GM23338 (cell line): ENCODE data around the gene ACAP1. TPM values are rescaled to one million over a fixed set of nuclear protein-coding genes. Genes with fewer than 3 reads are reported as not detected.

Experiments used
- ATAC-seq: fragments of 200-7000 bp; cut with Tn5 transposase; 3 replicates; pipeline ENCODE4 v1.9.1; 2020
- DNase-seq: peaks from one replicate; pipeline ENCODE4 v3.0.0-alpha.2; 2015; ENCODE audit warnings: low spot score
- H2AFZ ChIP-seq: fragments of 200-600 bp; sonication (generic); 2 replicates; pipeline ENCODE4 v1.8.0; 2016; ENCODE audit warnings: antibody characterized with exemption, mild to moderate bottlenecking, moderate library complexity
- H3F3A ChIP-seq: fragments of 200-600 bp; sonication (generic); replicated peaks from 2 replicates; pipeline ENCODE4 v1.8.0; 2017; ENCODE audit warnings: antibody characterized with exemption, mixed run types, low read depth
- H3K27ac ChIP-seq: fragments of 200-600 bp; sonication (generic); 2 replicates; pipeline ENCODE4 v1.6.1; 2016; ENCODE audit warnings: low read depth
- H3K27me3 ChIP-seq: fragments of 200-600 bp; sonication (generic); 2 replicates; pipeline ENCODE4 v1.8.0; 2016; ENCODE audit warnings: mild to moderate bottlenecking, mixed run types, moderate library complexity; ENCODE audit not compliant: insufficient read depth
- H3K36me3 ChIP-seq: fragments of 200-600 bp; sonication (generic); 2 replicates; pipeline ENCODE4 v1.8.0; 2016; ENCODE audit warnings: mild to moderate bottlenecking; ENCODE audit not compliant: insufficient read depth
- H3K4me1 ChIP-seq: fragments of 200-600 bp; sonication (generic); 2 replicates; pipeline ENCODE4 v1.8.0; 2016; ENCODE audit warnings: mild to moderate bottlenecking, moderate library complexity; ENCODE audit not compliant: insufficient read depth
- H3K4me2 ChIP-seq: fragments of 200-600 bp; sonication (generic); 2 replicates; pipeline ENCODE4 v1.7.1; 2017; ENCODE audit warnings: mixed run types
- H3K4me3 ChIP-seq: fragments of 200-600 bp; sonication (generic); 2 replicates; pipeline ENCODE4 v1.6.1; 2016; ENCODE audit warnings: mixed run types
- H3K79me2 ChIP-seq: fragments of 200-600 bp; sonication (generic); replicated peaks from 2 replicates; pipeline ENCODE4 v1.8.0; 2017; ENCODE audit warnings: mild to moderate bottlenecking; ENCODE audit not compliant: insufficient read depth
- H3K9me2 ChIP-seq: fragments of 200-600 bp; sonication (generic); 2 replicates; pipeline ENCODE4 v1.8.0; 2017; ENCODE audit not compliant: insufficient read depth
- H4K20me1 ChIP-seq: fragments of 200-600 bp; sonication (generic); replicated peaks from 2 replicates; pipeline ENCODE4 v1.8.0; 2017; ENCODE audit warnings: mild to moderate bottlenecking; ENCODE audit not compliant: insufficient read depth
- H3K27ac Mint-ChIP-seq: 2 replicates; pipeline ENCODE4 v1.8.0; 2020; ENCODE audit warnings: inconsistent platforms, mild to moderate bottlenecking, moderate library complexity, mixed read lengths
- H3K27me3 Mint-ChIP-seq: 3 replicates; pipeline ENCODE4 v1.8.0; 2022; ENCODE audit warnings: low read depth, mild to moderate bottlenecking, moderate library complexity, mixed read lengths, inconsistent platforms; ENCODE audit not compliant: insufficient read depth, poor library complexity
- H3K36me3 Mint-ChIP-seq: 3 replicates; pipeline ENCODE4 v1.8.0; 2021; ENCODE audit warnings: low read depth, mild to moderate bottlenecking, inconsistent platforms, moderate library complexity, mixed read lengths
- H3K4me1 Mint-ChIP-seq: 3 replicates; pipeline ENCODE4 v1.8.0; 2020; ENCODE audit warnings: mild to moderate bottlenecking, inconsistent platforms, mixed read lengths
- H3K4me3 Mint-ChIP-seq: 3 replicates; pipeline ENCODE4 v1.8.0; 2021; ENCODE audit warnings: moderate library complexity, mild to moderate bottlenecking, inconsistent platforms, mixed read lengths
- H3K9me3 Mint-ChIP-seq: 3 replicates; pipeline ENCODE4 v1.8.0; 2020; ENCODE audit warnings: moderate library complexity, mild to moderate bottlenecking, inconsistent platforms, mixed read lengths
- EZH2 ChIP-seq: fragments of 200-600 bp; sonication (generic); IDR thresholded peaks from one replicate; pipeline ENCODE4 v1.8.0; 2017; ENCODE audit warnings: antibody characterized with exemption, mild to moderate bottlenecking, low read depth; ENCODE audit not compliant: unreplicated experiment
- JUNB ChIP-seq: IDR thresholded peaks from one replicate; pipeline ENCODE4 v1.6.1; 2016; ENCODE audit warnings: antibody characterized with exemption; ENCODE audit not compliant: unreplicated experiment
- REST ChIP-seq: IDR thresholded peaks from one replicate; pipeline ENCODE4 v1.6.1; 2018; ENCODE audit warnings: antibody characterized with exemption; ENCODE audit not compliant: unreplicated experiment
- STAT1 ChIP-seq: IDR thresholded peaks from one replicate; pipeline ENCODE4 v1.6.1; 2016; ENCODE audit warnings: antibody characterized with exemption; ENCODE audit not compliant: unreplicated experiment
- polyA plus RNA-seq: library from polyadenylated mRNA; unstranded; fragments of >200 nt; fragmentation: Nextera tagmentation; extraction: Ambion mirVana; gene quantifications from 2 replicates; pipeline ENCODE4 v1.2.1, GENCODE V29; 2016
- total RNA-seq: library from RNA; depleted of rRNA; stranded (reverse); fragments of >200 nt; shearing (Covaris generic); gene quantifications from 2 replicates; pipeline ENCODE4 v1.2.3, GENCODE V29; 2014
- TF ChIP-seq, protein P1 (sequence below): fragments of 250-450 bp; sonication (Bioruptor Pico); IDR thresholded peaks from 2 replicates; pipeline ENCODE4 v1.5.0; 2020; ENCODE audit warnings: mild to moderate bottlenecking, moderate library complexity
- TF ChIP-seq, protein P2 (sequence below), 2 experiments: fragments of 200-600 bp in 1 of 2; sonication (generic) in 1 of 2; conservative IDR thresholded peaks; 2 replicates each; pipeline versions ENCODE4 v1.5.1 to v1.6.1; 2016 to 2017; ENCODE audit warnings: antibody characterized with exemption in 2 of 2, low read depth in 2 of 2, mild to moderate bottlenecking in 2 of 2, moderate library complexity in 1 of 2

ACAP1 gene
- total and polyA plus RNA-seq, 2 experiments from 2014 or later, result 30.7 to 40.1 TPM

DNA sequence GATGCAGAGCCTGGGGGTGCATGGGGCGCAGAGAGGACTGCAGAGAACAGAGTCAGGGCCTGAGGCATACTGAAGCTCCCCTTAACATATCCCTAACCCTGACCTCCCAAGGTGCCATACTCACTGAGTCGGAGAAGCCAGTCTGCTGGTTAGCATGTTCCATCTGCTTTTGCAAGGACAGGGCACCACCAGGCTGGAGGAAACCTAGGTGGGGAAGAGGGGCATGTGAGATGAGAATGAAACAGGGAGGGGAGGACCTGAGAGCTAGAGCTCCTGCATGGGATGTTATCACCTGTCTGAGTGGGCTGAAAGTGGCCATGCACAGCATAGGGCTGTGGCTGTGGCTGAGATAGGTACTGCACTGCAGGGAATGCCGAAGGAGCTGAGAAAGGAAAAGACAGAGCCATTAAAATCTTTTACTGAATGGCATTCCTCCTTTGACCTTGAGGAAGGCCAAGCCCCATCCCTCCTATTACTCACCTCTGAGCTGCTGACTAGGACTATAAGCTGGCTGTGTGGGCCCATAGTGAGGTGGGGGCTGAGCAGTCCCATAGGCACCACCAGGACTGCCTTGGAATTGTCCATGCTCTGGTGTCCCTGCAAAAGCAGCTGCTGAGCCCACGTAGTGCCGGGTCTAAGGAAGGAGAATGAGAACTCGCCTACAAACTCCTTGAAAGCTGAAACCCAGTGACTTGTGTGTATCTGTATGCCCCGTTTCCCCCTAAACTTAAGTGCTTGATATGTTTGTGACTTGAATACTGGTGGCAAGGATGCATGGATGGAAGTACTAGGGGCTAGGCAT lies 23.0 kb upstream of the ACAP1 start (continued):
- TF ChIP-seq, protein P1, sequence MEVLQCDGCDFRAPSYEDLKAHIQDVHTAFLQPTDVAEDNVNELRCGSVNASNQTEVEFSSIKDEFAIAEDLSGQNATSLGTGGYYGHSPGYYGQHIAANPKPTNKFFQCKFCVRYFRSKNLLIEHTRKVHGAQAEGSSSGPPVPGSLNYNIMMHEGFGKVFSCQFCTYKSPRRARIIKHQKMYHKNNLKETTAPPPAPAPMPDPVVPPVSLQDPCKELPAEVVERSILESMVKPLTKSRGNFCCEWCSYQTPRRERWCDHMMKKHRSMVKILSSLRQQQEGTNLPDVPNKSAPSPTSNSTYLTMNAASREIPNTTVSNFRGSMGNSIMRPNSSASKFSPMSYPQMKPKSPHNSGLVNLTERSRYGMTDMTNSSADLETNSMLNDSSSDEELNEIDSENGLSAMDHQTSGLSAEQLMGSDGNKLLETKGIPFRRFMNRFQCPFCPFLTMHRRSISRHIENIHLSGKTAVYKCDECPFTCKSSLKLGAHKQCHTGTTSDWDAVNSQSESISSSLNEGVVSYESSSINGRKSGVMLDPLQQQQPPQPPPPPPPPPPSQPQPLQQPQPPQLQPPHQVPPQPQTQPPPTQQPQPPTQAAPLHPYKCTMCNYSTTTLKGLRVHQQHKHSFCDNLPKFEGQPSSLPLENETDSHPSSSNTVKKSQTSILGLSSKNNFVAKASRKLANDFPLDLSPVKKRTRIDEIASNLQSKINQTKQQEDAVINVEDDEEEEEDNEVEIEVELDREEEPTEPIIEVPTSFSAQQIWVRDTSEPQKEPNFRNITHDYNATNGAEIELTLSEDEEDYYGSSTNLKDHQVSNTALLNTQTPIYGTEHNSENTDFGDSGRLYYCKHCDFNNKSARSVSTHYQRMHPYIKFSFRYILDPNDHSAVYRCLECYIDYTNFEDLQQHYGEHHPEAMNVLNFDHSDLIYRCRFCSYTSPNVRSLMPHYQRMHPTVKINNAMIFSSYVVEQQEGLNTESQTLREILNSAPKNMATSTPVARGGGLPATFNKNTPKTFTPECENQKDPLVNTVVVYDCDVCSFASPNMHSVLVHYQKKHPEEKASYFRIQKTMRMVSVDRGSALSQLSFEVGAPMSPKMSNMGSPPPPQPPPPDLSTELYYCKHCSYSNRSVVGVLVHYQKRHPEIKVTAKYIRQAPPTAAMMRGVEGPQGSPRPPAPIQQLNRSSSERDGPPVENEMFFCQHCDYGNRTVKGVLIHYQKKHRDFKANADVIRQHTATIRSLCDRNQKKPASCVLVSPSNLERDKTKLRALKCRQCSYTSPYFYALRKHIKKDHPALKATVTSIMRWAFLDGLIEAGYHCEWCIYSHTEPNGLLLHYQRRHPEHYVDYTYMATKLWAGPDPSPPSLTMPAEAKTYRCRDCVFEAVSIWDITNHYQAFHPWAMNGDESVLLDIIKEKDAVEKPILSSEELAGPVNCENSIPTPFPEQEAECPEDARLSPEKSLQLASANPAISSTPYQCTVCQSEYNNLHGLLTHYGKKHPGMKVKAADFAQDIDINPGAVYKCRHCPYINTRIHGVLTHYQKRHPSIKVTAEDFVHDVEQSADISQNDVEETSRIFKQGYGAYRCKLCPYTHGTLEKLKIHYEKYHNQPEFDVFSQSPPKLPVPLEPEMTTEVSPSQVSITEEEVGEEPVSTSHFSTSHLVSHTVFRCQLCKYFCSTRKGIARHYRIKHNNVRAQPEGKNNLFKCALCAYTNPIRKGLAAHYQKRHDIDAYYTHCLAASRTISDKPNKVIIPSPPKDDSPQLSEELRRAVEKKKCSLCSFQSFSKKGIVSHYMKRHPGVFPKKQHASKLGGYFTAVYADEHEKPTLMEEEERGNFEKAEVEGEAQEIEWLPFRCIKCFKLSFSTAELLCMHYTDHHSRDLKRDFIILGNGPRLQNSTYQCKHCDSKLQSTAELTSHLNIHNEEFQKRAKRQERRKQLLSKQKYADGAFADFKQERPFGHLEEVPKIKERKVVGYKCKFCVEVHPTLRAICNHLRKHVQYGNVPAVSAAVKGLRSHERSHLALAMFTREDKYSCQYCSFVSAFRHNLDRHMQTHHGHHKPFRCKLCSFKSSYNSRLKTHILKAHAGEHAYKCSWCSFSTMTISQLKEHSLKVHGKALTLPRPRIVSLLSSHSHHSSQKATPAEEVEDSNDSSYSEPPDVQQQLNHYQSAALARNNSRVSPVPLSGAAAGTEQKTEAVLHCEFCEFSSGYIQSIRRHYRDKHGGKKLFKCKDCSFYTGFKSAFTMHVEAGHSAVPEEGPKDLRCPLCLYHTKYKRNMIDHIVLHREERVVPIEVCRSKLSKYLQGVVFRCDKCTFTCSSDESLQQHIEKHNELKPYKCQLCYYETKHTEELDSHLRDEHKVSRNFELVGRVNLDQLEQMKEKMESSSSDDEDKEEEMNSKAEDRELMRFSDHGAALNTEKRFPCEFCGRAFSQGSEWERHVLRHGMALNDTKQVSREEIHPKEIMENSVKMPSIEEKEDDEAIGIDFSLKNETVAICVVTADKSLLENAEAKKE (CRISPR knock-in tag), result no peak

DNA sequence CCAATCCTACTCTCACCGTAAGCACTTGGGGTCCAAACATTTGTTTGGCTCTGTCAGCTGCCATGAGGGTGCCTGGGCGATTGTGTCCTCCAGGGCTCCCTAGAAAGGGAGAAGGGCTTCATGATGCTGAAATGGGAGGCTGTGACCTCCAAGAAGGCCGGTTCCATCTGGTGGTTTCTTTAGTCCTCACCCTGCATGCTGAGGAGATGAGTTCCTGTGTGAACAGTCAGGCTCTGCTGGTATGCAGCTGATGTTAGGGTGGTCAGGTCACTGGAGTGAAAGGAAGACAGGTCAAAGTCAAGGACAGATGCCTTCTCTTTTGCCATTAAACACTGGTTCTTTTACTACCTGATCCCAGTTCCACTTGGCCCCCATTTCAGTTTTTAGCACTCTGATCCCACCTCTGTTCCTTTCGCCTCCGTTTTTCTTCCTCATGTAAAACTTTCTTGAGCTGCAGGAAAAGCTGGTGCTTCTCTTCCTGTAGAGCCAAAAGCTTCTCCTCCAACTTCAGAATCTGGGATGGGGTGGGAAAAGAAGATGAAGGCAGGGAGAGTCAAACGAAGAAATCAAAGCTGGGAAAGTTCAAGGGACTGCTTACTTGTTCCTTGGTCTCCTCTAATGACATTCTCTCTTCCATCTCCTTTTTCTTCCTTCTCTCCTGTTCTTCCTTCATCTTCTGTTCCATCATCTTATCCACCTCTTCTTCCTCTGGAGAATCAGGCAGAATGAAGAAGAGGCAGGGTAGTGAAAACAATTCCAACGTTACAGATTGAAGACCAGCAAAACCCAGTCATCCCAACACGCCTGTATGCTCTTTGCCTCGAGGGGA lies 22.2 kb upstream of the ACAP1 start:
- Histone ChIP-seq H3K4me2 (peak overlapping the region; percentile 99), H3K27ac (peak overlapping the region; percentile 84), H4K20me1 (peaks cover 41% of the 10 kb centered on the region), H3K27me3 (no peaks in the 10 kb centered on the region), H3K4me3 (peak overlapping the region; percentile 94), H2AFZ (no peak overlapping the region), H3K9me2 (no peaks in the 10 kb centered on the region), H3F3A (peaks cover 73% of the 10 kb centered on the region), H3K79me2 (peaks cover 32% of the 10 kb centered on the region), H3K36me3 (peaks cover 44% of the 10 kb centered on the region), H3K4me1 (peaks cover 25% of the 10 kb centered on the region; the same call in 1 of the 2 replicates)
- peak overlapping the region; percentile 87 for H3K4me3 Mint-ChIP-seq
- peaks cover 4% of the 10 kb centered on the region; the same call in 1 of the 3 replicates for H3K9me3 Mint-ChIP-seq
- peaks cover 33% of the 10 kb centered on the region for H3K27me3 Mint-ChIP-seq
- H3K4me1 Mint-ChIP-seq, result peaks cover 53% of the 10 kb centered on the region
- DNase-seq, result no peak
- H3K27ac Mint-ChIP-seq, result peak overlapping the region; percentile 87
- no peak for ATAC-seq
- H3K36me3 Mint-ChIP-seq, result peaks cover 86% of the 10 kb centered on the region
- TF ChIP-seq, protein P2, sequence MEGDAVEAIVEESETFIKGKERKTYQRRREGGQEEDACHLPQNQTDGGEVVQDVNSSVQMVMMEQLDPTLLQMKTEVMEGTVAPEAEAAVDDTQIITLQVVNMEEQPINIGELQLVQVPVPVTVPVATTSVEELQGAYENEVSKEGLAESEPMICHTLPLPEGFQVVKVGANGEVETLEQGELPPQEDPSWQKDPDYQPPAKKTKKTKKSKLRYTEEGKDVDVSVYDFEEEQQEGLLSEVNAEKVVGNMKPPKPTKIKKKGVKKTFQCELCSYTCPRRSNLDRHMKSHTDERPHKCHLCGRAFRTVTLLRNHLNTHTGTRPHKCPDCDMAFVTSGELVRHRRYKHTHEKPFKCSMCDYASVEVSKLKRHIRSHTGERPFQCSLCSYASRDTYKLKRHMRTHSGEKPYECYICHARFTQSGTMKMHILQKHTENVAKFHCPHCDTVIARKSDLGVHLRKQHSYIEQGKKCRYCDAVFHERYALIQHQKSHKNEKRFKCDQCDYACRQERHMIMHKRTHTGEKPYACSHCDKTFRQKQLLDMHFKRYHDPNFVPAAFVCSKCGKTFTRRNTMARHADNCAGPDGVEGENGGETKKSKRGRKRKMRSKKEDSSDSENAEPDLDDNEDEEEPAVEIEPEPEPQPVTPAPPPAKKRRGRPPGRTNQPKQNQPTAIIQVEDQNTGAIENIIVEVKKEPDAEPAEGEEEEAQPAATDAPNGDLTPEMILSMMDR (conservative IDR thresholded peaks at IDR 0.05; ENCODE audit: low read depth in 2 of 2), result no peak
- TF ChIP-seq JUNB, result no peak
- TF ChIP-seq EZH2, result no peak
- no peak for TF ChIP-seq STAT1
- TF ChIP-seq REST, result no peak
